ENCODE data around the gene P2RX7.

P2RX7 gene

GRCh38 chr12:121110211-121110940 is 22.3 kb upstream of the P2RX7 start:
- peak; percentile 59 for DNase-seq (ENCODE audit: low spot score)

- no peak for DNase-seq (ENCODE audit: low spot score)
Observed at GRCh38 chr12:121111684-121112083, 21.0 kb upstream of the P2RX7 start.

GRCh38 chr12:121112496-121112895 is 20.2 kb upstream of the P2RX7 start:
- no peak for DNase-seq (ENCODE audit: low spot score)

GRCh38 chr12:121113057-121113456 is 19.6 kb upstream of the P2RX7 start:
- no peak for DNase-seq (ENCODE audit: low spot score)

- no peak for DNase-seq (ENCODE audit: low spot score)
Observed at GRCh38 chr12:121114019-121114639, 18.5 kb upstream of the P2RX7 start.

- no peak for DNase-seq (ENCODE audit: low spot score)
Observed at GRCh38 chr12:121114806-121115205, 17.9 kb upstream of the P2RX7 start.

GRCh38 chr12:121115530-121115929 is 17.1 kb upstream of the P2RX7 start:
- no peak for DNase-seq (ENCODE audit: low spot score)

GRCh38 chr12:121116318-121117225 is 16.1 kb upstream of the P2RX7 start:
- DNase-seq (ENCODE audit: low spot score): no peak

- DNase-seq (ENCODE audit: low spot score): no peak
Observed at GRCh38 chr12:121117226-121117777, 15.4 kb upstream of the P2RX7 start.

- DNase-seq (ENCODE audit: low spot score): no peak
Observed at GRCh38 chr12:121120323-121120722, 12.4 kb upstream of the P2RX7 start.

GRCh38 chr12:121120989-121121755 is 11.5 kb upstream of the P2RX7 start:
- no peak for DNase-seq (ENCODE audit: low spot score)

GRCh38 chr12:121121805-121122204 is 10.9 kb upstream of the P2RX7 start:
- no peak for DNase-seq (ENCODE audit: low spot score)

- no peak for DNase-seq (ENCODE audit: low spot score)
Observed at GRCh38 chr12:121123488-121123887, 9.2 kb upstream of the P2RX7 start.

GRCh38 chr12:121124402-121125109 is 8.1 kb upstream of the P2RX7 start:
- DNase-seq (ENCODE audit: low spot score): peak; percentile 88

GRCh38 chr12:121127501-121127900 is 5.2 kb upstream of the P2RX7 start:
- no peak for DNase-seq (ENCODE audit: low spot score)

- DNase-seq (ENCODE audit: low spot score): peak; percentile 95
Observed at GRCh38 chr12:121128908-121129810, 3.5 kb upstream of the P2RX7 start.

GRCh38 chr12:121129811-121130147 is 2.9 kb upstream of the P2RX7 start:
- DNase-seq (ENCODE audit: low spot score): no peak

- DNase-seq (ENCODE audit: low spot score): no peak
Observed at GRCh38 chr12:121130866-121131373, 1.8 kb upstream of the P2RX7 start.

GRCh38 chr12:121131941-121132341 is 735 bp upstream of the P2RX7 start:
- DNase-seq (ENCODE audit: low spot score): no peak

GRCh38 chr12:121133838-121134237 is 1.2 kb downstream of the P2RX7 start:
- no peak for DNase-seq (ENCODE audit: low spot score)

Measured in COLO829 (cell line).